ENCODE data around the gene FAM53B.

FAM53B gene

DNA sequence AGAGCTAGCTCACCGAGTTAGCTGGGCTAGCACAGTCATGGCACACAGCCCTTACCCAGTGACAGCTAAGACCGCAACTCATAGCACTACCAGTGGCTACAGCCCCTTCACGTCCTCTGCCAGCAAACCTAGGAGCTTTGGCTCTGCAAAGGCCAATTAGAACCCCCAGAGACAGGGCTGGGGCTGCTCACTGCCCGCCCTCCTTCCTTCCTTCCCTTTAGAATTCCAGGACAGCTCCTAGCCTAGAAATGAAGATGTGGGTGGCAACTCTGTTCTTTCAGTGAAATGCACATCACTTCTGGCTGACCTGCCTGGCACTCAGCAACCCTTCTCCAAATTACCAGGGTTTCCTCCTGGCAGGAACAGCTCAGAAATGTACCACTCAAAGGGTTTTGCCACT, 99.9 kb downstream of the FAM53B start:
- no peak for DNase-seq

GRCh38 chr10:124643330-124644009, 100.7 kb downstream of the FAM53B start:
- no peak for DNase-seq

GRCh38 chr10:124642088-124642710, 102.0 kb downstream of the FAM53B start:
- no peak for DNase-seq

- no peak for DNase-seq
Measured at GRCh38 chr10:124641282-124642087, 102.7 kb downstream of the FAM53B start.

- DNase-seq, result no peak
Measured at GRCh38 chr10:124640538-124641231, 103.5 kb downstream of the FAM53B start.

- DNase-seq, result no peak
Measured at GRCh38 chr10:124640056-124640455, 104.1 kb downstream of the FAM53B start.

- no peak for DNase-seq
Measured at GRCh38 chr10:124639646-124640045, 104.5 kb downstream of the FAM53B start.

DNA sequence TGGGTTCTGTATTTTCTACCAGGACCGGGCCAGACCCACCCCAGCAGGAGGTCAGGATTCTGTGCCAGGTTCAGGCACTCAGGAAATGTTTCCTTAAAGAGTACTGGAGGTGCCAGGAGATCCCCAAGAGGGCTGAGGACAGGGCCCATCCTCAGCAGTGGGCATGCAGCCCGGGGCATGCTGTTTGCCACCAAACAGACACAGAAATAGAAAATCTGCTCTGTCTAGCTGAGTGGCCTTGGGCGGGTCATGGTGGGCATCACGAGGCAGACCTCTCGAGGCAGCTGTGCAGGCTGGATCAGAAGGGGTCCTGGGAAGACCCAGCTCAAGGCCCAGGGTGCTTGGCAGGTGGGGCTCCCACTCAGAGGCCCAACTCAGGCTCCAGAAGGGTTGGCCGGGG, 105.0 kb downstream of the FAM53B start:
- DNase-seq, result no peak

DNA sequence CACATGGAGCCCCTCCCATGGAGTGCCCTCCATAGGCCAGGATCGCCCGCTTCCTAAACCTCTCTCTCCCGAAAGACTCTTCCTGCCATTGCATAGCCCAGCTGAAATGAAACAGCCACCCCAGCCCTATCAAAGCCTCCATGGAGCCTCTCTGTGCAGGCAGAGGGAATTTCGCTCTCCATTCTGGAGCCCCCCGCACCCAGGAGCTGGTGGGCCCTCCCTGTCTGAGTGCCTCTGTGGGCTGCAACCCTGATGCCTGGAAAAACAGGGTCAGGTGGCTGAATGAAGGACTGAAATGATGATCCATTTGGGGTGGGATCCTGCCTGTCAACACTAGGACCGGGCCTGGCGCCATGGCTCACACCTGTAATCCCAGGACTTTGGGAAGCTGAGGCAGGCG, 106.4 kb downstream of the FAM53B start:
- DNase-seq, result no peak

DNA sequence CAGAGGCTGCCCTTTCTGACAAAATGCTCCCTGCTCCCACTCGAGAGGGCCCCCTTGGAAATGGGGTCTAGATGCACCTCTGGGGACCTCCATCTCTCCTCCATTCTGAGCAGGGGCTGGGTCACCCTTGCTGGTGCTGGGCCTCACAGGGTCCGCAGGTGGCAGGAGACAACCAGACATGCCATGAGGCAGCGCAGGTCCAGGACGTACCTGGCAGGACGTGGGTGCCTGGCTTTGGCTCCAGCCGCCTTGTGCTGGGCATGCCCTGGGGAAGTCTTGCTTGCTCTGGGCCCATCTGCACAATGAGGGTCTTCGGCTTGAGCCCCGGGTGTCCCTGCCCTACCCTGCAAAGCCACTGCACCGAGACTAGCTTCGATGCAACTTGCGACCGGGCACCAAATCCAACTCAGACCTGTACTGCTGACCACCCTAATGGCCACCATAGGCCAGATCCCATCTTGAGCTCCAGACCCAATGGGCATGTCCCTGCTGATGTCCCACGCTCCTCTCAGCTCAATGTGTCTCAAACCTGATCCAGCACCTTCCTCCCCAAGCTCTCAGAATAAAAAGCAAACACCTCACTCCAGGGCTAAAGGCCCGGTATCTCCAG, 107.0 kb downstream of the FAM53B start:
- DNase-seq, result no peak

- no peak for DNase-seq
Measured at GRCh38 chr10:124636271-124636995, 107.7 kb downstream of the FAM53B start.

- DNase-seq, result no peak
Measured at GRCh38 chr10:124632566-124632965, 111.6 kb downstream of the FAM53B start.

DNA sequence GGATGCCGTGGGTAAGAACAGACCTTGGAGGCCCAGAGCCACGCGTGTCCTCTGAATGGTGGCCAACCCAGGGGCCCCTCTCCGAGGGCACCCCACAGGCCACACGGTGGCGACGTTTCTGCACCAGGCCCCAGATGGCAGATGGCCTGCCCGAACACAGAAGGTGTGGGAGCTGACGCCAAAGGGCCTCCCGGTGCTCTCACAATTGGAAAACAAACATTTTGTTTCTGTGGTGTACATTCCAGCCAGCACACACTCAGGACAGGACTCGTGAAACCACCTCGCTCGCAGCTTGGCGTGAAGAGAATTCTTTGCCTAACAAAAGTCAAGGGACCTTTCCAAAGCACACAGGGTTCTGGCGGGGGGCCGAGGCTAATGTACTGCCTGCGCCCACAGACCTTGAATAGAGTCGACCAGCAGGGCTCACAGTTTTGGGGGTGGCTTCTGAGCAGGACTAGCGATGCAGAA, 112.1 kb downstream of the FAM53B start:
- DNase-seq, result no peak

DNA sequence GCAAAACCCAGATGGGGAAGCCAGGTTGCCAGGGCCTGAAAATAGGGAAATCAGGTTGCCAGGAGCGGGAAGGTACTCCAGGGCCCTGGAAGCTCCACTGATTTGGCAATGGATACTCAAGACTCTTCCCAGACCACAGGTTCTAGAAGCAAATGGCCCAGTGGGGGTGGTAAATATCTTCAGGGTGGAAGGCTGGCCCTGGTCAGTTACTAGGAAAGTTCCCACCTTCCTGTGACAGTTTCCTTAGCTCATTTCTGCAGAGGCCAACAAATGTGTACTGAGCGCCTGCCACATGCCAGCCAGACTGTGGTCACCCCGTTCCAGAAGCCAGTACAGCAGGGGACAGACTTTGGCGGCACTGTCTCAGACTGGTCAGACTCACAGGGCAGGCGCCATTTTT, 113.6 kb downstream of the FAM53B start:
- no peak for DNase-seq

GRCh38 chr10:124629842-124630241, 114.3 kb downstream of the FAM53B start:
- DNase-seq, result no peak

- no peak for DNase-seq
Measured at GRCh38 chr10:124629415-124629814, 114.8 kb downstream of the FAM53B start.

GRCh38 chr10:124628676-124629021, 115.5 kb downstream of the FAM53B start:
- no peak for DNase-seq

DNA sequence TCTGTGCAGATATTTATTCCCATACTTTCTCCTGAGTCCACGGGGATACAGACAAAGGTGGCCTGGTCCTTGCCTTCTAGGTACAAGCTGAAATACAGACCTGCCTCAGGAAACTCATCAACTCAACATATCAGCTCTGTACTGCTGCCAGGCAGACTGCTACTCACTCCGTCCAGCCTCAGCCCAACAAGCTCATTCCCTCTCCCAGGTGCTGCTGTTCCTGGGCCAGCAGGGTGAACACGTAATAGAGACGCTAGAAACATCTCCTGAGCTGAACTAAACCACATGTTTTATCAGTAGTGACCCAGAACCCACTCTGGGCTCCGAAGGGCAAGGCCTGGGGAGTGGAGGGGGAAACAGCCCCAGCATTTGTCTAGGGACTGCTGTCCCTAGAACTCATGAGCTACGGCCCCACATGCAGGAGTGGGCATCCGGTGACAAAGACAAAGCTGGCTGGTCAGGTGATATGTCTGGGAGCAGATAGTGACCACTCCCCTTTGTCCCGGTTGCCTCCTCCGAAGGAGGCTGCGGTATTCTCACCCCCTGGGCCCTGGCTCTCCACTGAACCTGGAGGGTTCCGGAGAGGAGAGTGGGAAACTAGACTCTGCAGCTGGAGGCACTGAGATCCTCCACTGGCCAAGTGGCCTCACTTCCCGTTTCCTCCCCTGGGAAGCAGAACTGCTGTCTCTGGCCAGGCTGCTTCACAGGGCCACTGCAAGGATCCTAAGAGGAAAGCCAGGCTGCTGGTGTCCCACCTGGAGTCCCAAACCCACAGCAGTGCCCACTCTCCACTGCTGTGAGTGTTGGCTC, 116.1 kb downstream of the FAM53B start:
- no peak for DNase-seq

GRCh38 chr10:124626759-124627380, 117.3 kb downstream of the FAM53B start:
- DNase-seq, result no peak

- DNase-seq, result no peak
Measured at GRCh38 chr10:124625831-124626238, 118.3 kb downstream of the FAM53B start.

- no peak for DNase-seq
Measured at GRCh38 chr10:124624895-124625294, 119.3 kb downstream of the FAM53B start.

All from GOT3 (cell line).